H1 (cell line): ENCODE data around the gene GOLGA3. TPM values are rescaled to one million over a fixed set of nuclear protein-coding genes. Genes with fewer than 3 reads are reported as not detected.

Source experiments
- CTCF ChIA-PET: fragments of 300-600 bp; sonication (Branson Sonifier 250); formaldehyde crosslinking; loops from one replicate; lab custom pipeline; 2021; ENCODE audit not compliant: partially characterized antibody; lab: Charles Lee
- POLR2A ChIA-PET: fragments of 300-600 bp; sonication (Branson Sonifier 250); formaldehyde crosslinking; loops from one replicate; lab custom pipeline; 2021; ENCODE audit warnings: inconsistent platforms; ENCODE audit not compliant: partially characterized antibody; lab: Charles Lee
- DNase-seq, 2 experiments: peaks; one replicate each; pipeline versions ENCODE4 v3.0.0 to v3.0.0-alpha.2; 2010 to 2022; ENCODE audit warnings: low spot score in 2 of 2, low read depth in 1 of 2, mixed read lengths in 1 of 2
- FAIRE-seq: peaks from 2 replicates; lab custom pipeline; 2011; peaks lifted over from hg19 to GRCh38; lab: Jason Lieb, UNC
- H2AFZ ChIP-seq: 2 replicates; pipeline ENCODE4 v1.8.1; 2012; ENCODE audit warnings: low read length, inconsistent platforms
- H2AK5ac ChIP-seq: 2 replicates; pipeline ENCODE4 v1.6.1; 2013; ENCODE audit warnings: low read depth, low read length
- H2BK120ac ChIP-seq: replicated peaks from 2 replicates; pipeline ENCODE3; 2013; ENCODE audit warnings: low read depth, low read length, inconsistent platforms
- H2BK12ac ChIP-seq: 2 replicates; pipeline ENCODE4 v1.6.1; 2013; ENCODE audit warnings: low read depth, low read length
- H2BK15ac ChIP-seq: 2 replicates; pipeline ENCODE4 v1.6.1; 2013; ENCODE audit warnings: low read length
- H2BK20ac ChIP-seq: 2 replicates; pipeline ENCODE4 v1.6.1; 2013; ENCODE audit warnings: low read length
- H2BK5ac ChIP-seq: 2 replicates; pipeline ENCODE4 v1.6.1; 2013; ENCODE audit warnings: low read depth, low read length
- H3K14ac ChIP-seq: 2 replicates; pipeline ENCODE4 v1.6.1; 2013; ENCODE audit warnings: inconsistent platforms; ENCODE audit not compliant: insufficient read length
- H3K18ac ChIP-seq: 2 replicates; pipeline ENCODE4 v1.6.1; 2013; ENCODE audit warnings: low read length; ENCODE audit errors: extremely low read depth
- H3K23ac ChIP-seq: 2 replicates; pipeline ENCODE4 v1.6.1; 2013; ENCODE audit warnings: inconsistent platforms; ENCODE audit not compliant: insufficient read length
- H3K23me2 ChIP-seq: 2 replicates; pipeline ENCODE4 v1.6.1; 2013; ENCODE audit warnings: low read depth, low read length
- H3K27ac ChIP-seq: 2 replicates; pipeline ENCODE4 v1.6.1; 2011; ENCODE audit warnings: low read depth, low read length, inconsistent platforms
- H3K27me3 ChIP-seq, 4 experiments: replicated peaks in 1 of 4; 1 replicate in 1 of 4; 2 replicates in 3 of 4; pipeline versions ENCODE4 v1.6.1 to v1.8.1; 2011 to 2013; ENCODE audit warnings: low read length in 3 of 4, mild to moderate bottlenecking in 3 of 4, inconsistent platforms in 2 of 4, mixed read lengths in 2 of 4, moderate library complexity in 1 of 4; ENCODE audit not compliant: control insufficient read depth in 3 of 4, insufficient read depth in 3 of 4; ENCODE audit errors: extremely low read depth in 1 of 4
- H3K36me3 ChIP-seq, 4 experiments: 2 replicates each; pipeline versions ENCODE4 v1.6.1 to v1.8.1; 2011 to 2013; ENCODE audit warnings: mild to moderate bottlenecking in 4 of 4, low read length in 3 of 4, moderate library complexity in 2 of 4, control low read depth in 1 of 4, inconsistent platforms in 1 of 4; ENCODE audit not compliant: insufficient read depth in 4 of 4, control insufficient read depth in 2 of 4
- H3K4ac ChIP-seq: replicated peaks from 2 replicates; pipeline ENCODE3; 2013; ENCODE audit warnings: low read length, low read depth, mixed read lengths, inconsistent platforms; ENCODE audit not compliant: insufficient read length
- H3K4me1 ChIP-seq, 4 experiments: replicated peaks in 1 of 4; 1 replicate in 1 of 4; 2 replicates in 3 of 4; pipeline versions ENCODE4 v1.6.1 to v1.8.1; 2011 to 2013; ENCODE audit warnings: low read length in 3 of 4, inconsistent platforms in 2 of 4, mixed read lengths in 1 of 4; ENCODE audit not compliant: insufficient read depth in 4 of 4, control insufficient read depth in 3 of 4
- H3K4me2 ChIP-seq, 2 experiments: 2 replicates each; pipeline versions ENCODE4 v1.6.1 to v1.8.1; 2011 to 2013; ENCODE audit warnings: low read depth in 2 of 2, low read length in 2 of 2, control low read depth in 1 of 2, inconsistent platforms in 1 of 2, mild to moderate bottlenecking in 1 of 2; ENCODE audit not compliant: insufficient read depth in 1 of 2
- H3K4me3 ChIP-seq, 4 experiments: fragments of 200-600, 300-600 bp in 1 of 4; sonication (generic), shearing (Covaris generic), sonication (Bioruptor Twin) in 1 of 4; 2 replicates each; pipeline versions ENCODE4 v1.5.1 to v1.8.1; 2011 to 2016; ENCODE audit warnings: low read length in 4 of 4, low read depth in 3 of 4, control low read depth in 2 of 4, inconsistent platforms in 2 of 4, mild to moderate bottlenecking in 2 of 4, mixed read lengths in 1 of 4, moderate library complexity in 1 of 4; ENCODE audit not compliant: insufficient read depth in 2 of 4; ENCODE audit errors: extremely low read depth in 1 of 4
- H3K56ac ChIP-seq: replicated peaks from 2 replicates; pipeline ENCODE3; 2013; ENCODE audit warnings: low read depth, mild to moderate bottlenecking, mixed read lengths, low read length, inconsistent platforms; ENCODE audit not compliant: insufficient read length
- H3K79me1 ChIP-seq: 2 replicates; pipeline ENCODE4 v1.6.1; 2013; ENCODE audit warnings: low read depth, low read length, control low read depth
- H3K79me2 ChIP-seq, 2 experiments: 2 replicates each; pipeline versions ENCODE4 v1.6.1 to v1.8.1; 2012 to 2013; ENCODE audit warnings: low read length in 2 of 2, mild to moderate bottlenecking in 2 of 2, inconsistent platforms in 1 of 2; ENCODE audit not compliant: insufficient read depth in 2 of 2, control insufficient read depth in 1 of 2
- H3K9ac ChIP-seq, 4 experiments: replicated peaks in 1 of 4; 1 replicate in 1 of 4; 2 replicates in 3 of 4; pipeline versions ENCODE4 v1.6.1 to v1.8.1; 2011 to 2013; ENCODE audit warnings: low read depth in 3 of 4, low read length in 3 of 4, control low read depth in 2 of 4, mild to moderate bottlenecking in 2 of 4, moderate library complexity in 2 of 4, inconsistent platforms in 1 of 4; ENCODE audit errors: extremely low read depth in 1 of 4
- H3K9me3 ChIP-seq, 2 experiments: 2 replicates each; pipeline versions ENCODE4 v1.6.1 to v1.8.1; 2012 to 2013; ENCODE audit warnings: mild to moderate bottlenecking in 2 of 2, moderate library complexity in 2 of 2, control low read depth in 1 of 2, inconsistent platforms in 1 of 2, low read depth in 1 of 2, low read length in 1 of 2, mixed read lengths in 1 of 2; ENCODE audit not compliant: insufficient read depth in 2 of 2
- H4K20me1 ChIP-seq, 2 experiments: replicated peaks in 1 of 2; 2 replicates each; pipeline versions ENCODE3 to v1.8.1; 2011 to 2013; ENCODE audit warnings: inconsistent platforms in 2 of 2, low read length in 2 of 2, mild to moderate bottlenecking in 1 of 2; ENCODE audit not compliant: insufficient read depth in 2 of 2, control insufficient read depth in 1 of 2
- H4K5ac ChIP-seq: 2 replicates; pipeline ENCODE4 v1.6.1; 2013; ENCODE audit warnings: low read length, low read depth, mixed read lengths, inconsistent platforms; ENCODE audit not compliant: insufficient read length
- H4K8ac ChIP-seq: 2 replicates; pipeline ENCODE4 v1.8.0; 2013; ENCODE audit warnings: mild to moderate bottlenecking, moderate library complexity, low read length, inconsistent platforms; ENCODE audit not compliant: insufficient read depth; ENCODE audit errors: extremely low read depth
- H4K91ac ChIP-seq: replicated peaks from 2 replicates; pipeline ENCODE3; 2013; ENCODE audit warnings: low read length, mixed read lengths, inconsistent platforms; ENCODE audit not compliant: insufficient read length
- BCL11A ChIP-seq, 2 experiments: IDR thresholded peaks; one replicate each; pipeline ENCODE4 v1.6.1; 2011; ENCODE audit warnings: low read depth in 2 of 2, low read length in 2 of 2, mild to moderate bottlenecking in 2 of 2
- CTBP2 ChIP-seq: IDR thresholded peaks from 2 replicates; pipeline ENCODE4 v1.7.0; 2011; ENCODE audit warnings: borderline replicate concordance, mild to moderate bottlenecking, moderate library complexity, mixed read lengths, low read length; ENCODE audit not compliant: insufficient read depth, insufficient read length
- FOSL1 ChIP-seq: IDR thresholded peaks from 2 replicates; pipeline ENCODE4 v1.6.1; 2011; ENCODE audit warnings: mild to moderate bottlenecking, low read depth, low read length, moderate library complexity; ENCODE audit not compliant: insufficient read depth
- GABPA ChIP-seq: IDR thresholded peaks from 2 replicates; pipeline ENCODE4 v1.6.1; 2011; ENCODE audit warnings: mild to moderate bottlenecking, low read length, moderate library complexity, borderline replicate concordance; ENCODE audit not compliant: insufficient read depth
- KDM5A ChIP-seq: fragments of 200-600 bp; IDR thresholded peaks from 2 replicates; pipeline ENCODE4 v1.7.1; 2012; ENCODE audit warnings: mild to moderate bottlenecking, low read length, inconsistent platforms, mixed read lengths
- NANOG ChIP-seq: IDR thresholded peaks from 2 replicates; pipeline ENCODE4 v1.6.1; 2011; ENCODE audit warnings: low read length, low read depth, mild to moderate bottlenecking, inconsistent platforms; ENCODE audit not compliant: insufficient read depth, poor library complexity, severe bottlenecking
- POLR2A ChIP-seq, 2 experiments: IDR thresholded peaks; 1 replicate in 1 of 2; 2 replicates in 1 of 2; pipeline ENCODE4 v1.6.1; 2011; ENCODE audit warnings: low read depth in 2 of 2, low read length in 2 of 2, mild to moderate bottlenecking in 2 of 2; ENCODE audit errors: control extremely low read depth in 1 of 2
- POLR2AphosphoS5 ChIP-seq: IDR thresholded peaks from 2 replicates; pipeline ENCODE4 v1.6.1; 2011; ENCODE audit warnings: low read depth, low read length
- POU5F1 ChIP-seq: IDR thresholded peaks from 2 replicates; pipeline ENCODE4 v1.6.1; 2011; ENCODE audit warnings: low read depth, mild to moderate bottlenecking, low read length, moderate library complexity
- SAP30 ChIP-seq: fragments of 300-600 bp; sonication (generic); IDR thresholded peaks from 2 replicates; pipeline ENCODE4 v1.7.1; 2012; ENCODE audit warnings: low read length, moderate library complexity, mild to moderate bottlenecking, inconsistent platforms; ENCODE audit not compliant: insufficient read depth, insufficient replicate concordance
- SP1 ChIP-seq: IDR thresholded peaks from 2 replicates; pipeline ENCODE4 v1.6.1; 2011; ENCODE audit warnings: low read depth, low read length
- WGBS, 2 experiments: shearing (Covaris generic) in 1 of 2; methylation state at CpG; one replicate each; pipeline versions ENCODE4 v1.1.6 to v1.1.7; 2013 to 2015; ENCODE audit warnings: low lambda C conversion rate in 2 of 2, mixed read lengths in 2 of 2, inconsistent platforms in 1 of 2, low coverage in 1 of 2, missing lambda C conversion rate in 1 of 2; ENCODE audit not compliant: insufficient replicate concordance in 2 of 2, insufficient coverage in 1 of 2, insufficient read length in 1 of 2; ENCODE audit errors: extremely low coverage in 1 of 2, missing lambda C conversion rate in 1 of 2; 5-methylcytosine and 5-hydroxymethylcytosine counted together
- polyA plus RNA-seq, 7 experiments: library from polyadenylated mRNA; depleted of rRNA in 3 of 7; stranded (reverse) in 5 of 7; unstranded in 2 of 7; fragments of >200 nt in 5 of 7; fragments of 200-250 nt in 2 of 7; gene quantifications; 1 replicate in 5 of 7; 2 replicates in 1 of 7; 4 replicates in 1 of 7; pipeline versions ENCODE4 v1.2.1 to v1.2.3, GENCODE V29; 2011 to 2013; ENCODE audit warnings: missing spikeins in 2 of 7, mixed read lengths in 2 of 7
- total RNA-seq: library from RNA; stranded (reverse); fragmentation: NEBNext Ultra II Directional; extraction: Animal tissue kit (Norgen Biotek cat#: 25700); gene quantifications from 2 replicates; pipeline ENCODE4 v1.2.1, GENCODE V29; 2021

Gene GOLGA3
- total and polyA plus RNA-seq, 2 of the 8 experiments (the other 6 are each of a cell fraction or from before 2014, with no cell fraction given): 6.4 to 33.1 TPM

- no peak overlapping the region for H2AFZ ChIP-seq
- no peak overlapping the region for H2BK15ac ChIP-seq
- no peak overlapping the region for H3K56ac ChIP-seq
- no peak overlapping the region for H3K4me2 ChIP-seq
- CTCF ChIA-PET: no interaction called here
- H4K20me1 ChIP-seq: peaks cover 0 to 14% of the 10 kb centered on the region in 2 experiments
- no peak overlapping the region for H3K9ac ChIP-seq
- H3K14ac ChIP-seq: no peak overlapping the region
- H2BK5ac ChIP-seq: no peak overlapping the region
- H3K4ac ChIP-seq: no peak overlapping the region
- H2BK12ac ChIP-seq: no peak overlapping the region
- H3K27me3 ChIP-seq: no peaks in the 10 kb centered on the region
- no peak for TF ChIP-seq SAP30
- no peak for TF ChIP-seq BCL11A (IDR thresholded peaks at IDR 0.05; ENCODE audit: low read depth in 2 of 2, low read length in 2 of 2)
- TF ChIP-seq POLR2AphosphoS5: no peak
- TF ChIP-seq POU5F1: no peak
- no peak for TF ChIP-seq FOSL1
- TF ChIP-seq CTBP2: no peak
- TF ChIP-seq POLR2A (IDR thresholded peaks at IDR 0.05; ENCODE audit: control extremely low read depth in 1 of 2, low read depth in 2 of 2, low read length in 2 of 2): no peak
- TF ChIP-seq GABPA: no peak
- no peak for TF ChIP-seq KDM5A
- TF ChIP-seq SP1: no peak
- TF ChIP-seq NANOG: no peak
- TF ChIP-seq, all 59 proteins: peak for 0
- Histone ChIP-seq H2BK120ac (no peak overlapping the region), H2AK5ac (no peak overlapping the region), H3K27ac (no peak overlapping the region), H4K5ac (no peak overlapping the region), H3K79me2 (no peaks in the 10 kb centered on the region), H4K8ac (no peak overlapping the region), H3K9me3 (no peaks in the 10 kb centered on the region), H2BK20ac (no peak overlapping the region), H3K36me3 (peaks cover 6 to 40% (median 14%) of the 10 kb centered on the region in 4 experiments; a peak in 7 of 8 replicates), H3K23ac (no peak overlapping the region), H3K23me2 (peaks cover 3% of the 10 kb centered on the region; the same call in 1 of the 2 replicates), H3K4me3 (no peak overlapping the region), H3K79me1 (peaks cover 7% of the 10 kb centered on the region), H3K18ac (no peak overlapping the region), H3K4me1 (no peaks in the 10 kb centered on the region), H4K91ac (no peak overlapping the region)
- WGBS, 2 experiments: 97% methylated on average over 11 of the region's 15 CpGs; no CpG with 5 or more reads in 1 of the 2 experiments
- FAIRE-seq (no peak), DNase-seq (no peak)
- POLR2A ChIA-PET: interaction anchor here (1.4 to 1.6 kb wide), 2 partner anchors 20 to 26 kb away, joined by 3 to 6 read pairs; no protein-coding TSS in a partner anchor
Measured at GRCh38 chr12:132787877-132788276, 40.8 kb downstream of the GOLGA3 start.
